Spinal cord (tissue), 10 donors: ENCODE results near the gene ADAT3. TPM values are rescaled to one million over a fixed set of nuclear protein-coding genes. Genes with fewer than 3 reads are reported as not detected.

Experiments used
- DNase-seq, 6 donors: peaks; one replicate each; pipeline versions ENCODE4 v3.0.0 to v3.0.0-alpha.2; 2013 to 2015; ENCODE audit warnings: low spot score in 6 of 6, low read depth in 4 of 6
- H3K27ac ChIP-seq: one replicate; pipeline ENCODE4 v1.5.1; 2013; ENCODE audit warnings: low read depth, low read length, control low read depth
- H3K27me3 ChIP-seq: one replicate; pipeline ENCODE4 v1.6.1; 2013; ENCODE audit warnings: low read length; ENCODE audit not compliant: control insufficient read depth, insufficient read depth
- H3K36me3 ChIP-seq: one replicate; pipeline ENCODE4 v1.6.1; 2013; ENCODE audit warnings: low read length; ENCODE audit not compliant: control insufficient read depth, insufficient read depth
- H3K4me1 ChIP-seq: one replicate; pipeline ENCODE4 v1.6.1; 2013; ENCODE audit warnings: low read length; ENCODE audit not compliant: control insufficient read depth, insufficient read depth
- H3K4me3 ChIP-seq: one replicate; pipeline ENCODE4 v1.5.1; 2013; ENCODE audit warnings: low read depth, low read length, control low read depth
- H3K9me3 ChIP-seq: one replicate; pipeline ENCODE4 v1.6.1; 2013; ENCODE audit warnings: low read length; ENCODE audit not compliant: control insufficient read depth, insufficient read depth
- WGBS: methylation state at CpG from one replicate; pipeline ENCODE4 v1.1.5; 2013; ENCODE audit warnings: missing lambda C conversion rate; ENCODE audit not compliant: insufficient coverage; 5-methylcytosine and 5-hydroxymethylcytosine counted together
- polyA plus RNA-seq, 2 donors: library from polyadenylated mRNA; unstranded; fragments of 120-200 nt; gene quantifications; one replicate each; pipeline ENCODE4 v1.2.1, GENCODE V29; 2013; ENCODE audit not compliant: insufficient read length in 2 of 2
- total RNA-seq, 2 donors: library from RNA; depleted of rRNA in 1 of 2; stranded (reverse); fragments of 120-200 nt in 1 of 2; fragments of >200 nt in 1 of 2; gene quantifications; one replicate each; pipeline versions ENCODE4 v1.2.3 to v1.2.4, GENCODE V29; 2013 to 2014
- donor health status: healthy.

The ADAT3 gene
- total and polyA plus RNA-seq, 4 donors = 1.5 to 7.9 (median 4.4) TPM

- 36% methylated on average over 25 of the region's 28 CpGs for WGBS
- no peak for DNase-seq
- Histone ChIP-seq H3K27ac (peak overlapping the region; percentile 61), H3K36me3 (no peaks in the 10 kb centered on the region), H3K27me3 (no peaks in the 10 kb centered on the region), H3K4me1 (peaks cover 77% of the 10 kb centered on the region), H3K4me3 (peak overlapping the region; percentile 60), H3K9me3 (no peaks in the 10 kb centered on the region)
Observed at GRCh38 chr19:1860821-1861598, 44.2 kb upstream of the ADAT3 start.

GRCh38 chr19:1861599-1862031, 43.6 kb upstream of the ADAT3 start:
- no peaks in the 10 kb centered on the region for H3K27me3 ChIP-seq
- H3K9me3 ChIP-seq = no peaks in the 10 kb centered on the region
- H3K4me1 ChIP-seq = peaks cover 71% of the 10 kb centered on the region
- no peaks in the 10 kb centered on the region for H3K36me3 ChIP-seq
- 16% methylated on average over 16 of the region's 23 CpGs for WGBS
- peak overlapping the region; percentile 60 for H3K4me3 ChIP-seq
- peak overlapping the region; percentile 61 for H3K27ac ChIP-seq
- no peak for DNase-seq

DNA sequence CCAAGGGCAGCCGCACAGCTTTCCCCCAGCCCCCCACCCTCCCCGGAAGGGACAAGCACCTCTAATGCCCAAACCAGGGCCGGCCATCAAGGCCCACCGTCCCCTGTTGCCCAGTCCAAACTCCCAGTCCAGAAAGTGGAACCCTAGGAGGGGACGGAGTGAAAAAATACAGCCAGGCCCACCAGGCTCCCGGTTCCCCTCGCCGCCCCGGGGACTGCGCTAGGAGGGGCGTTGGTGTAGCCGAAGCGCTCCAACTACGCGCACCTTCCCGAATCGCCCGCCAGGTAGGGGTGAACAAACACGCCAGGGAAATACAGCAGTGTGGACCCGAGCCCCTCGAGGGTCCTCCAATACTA, 43.2 kb upstream of the ADAT3 start:
- H3K36me3 ChIP-seq = no peaks in the 10 kb centered on the region
- H3K9me3 ChIP-seq = no peaks in the 10 kb centered on the region
- 4% methylated on average over 18 of the region's 21 CpGs for WGBS
- peaks cover 68% of the 10 kb centered on the region for H3K4me1 ChIP-seq
- H3K27me3 ChIP-seq = no peaks in the 10 kb centered on the region
- H3K4me3 ChIP-seq = peak overlapping the region; percentile 60
- no peak for DNase-seq
- H3K27ac ChIP-seq = peak overlapping the region; percentile 61

GRCh38 chr19:1862424-1863327, 42.5 kb upstream of the ADAT3 start:
- Histone ChIP-seq H3K4me3 (peak overlapping the region; percentile 60), H3K4me1 (peaks cover 62% of the 10 kb centered on the region), H3K9me3 (no peaks in the 10 kb centered on the region), H3K27ac (peak overlapping the region; percentile 61), H3K36me3 (no peaks in the 10 kb centered on the region), H3K27me3 (no peaks in the 10 kb centered on the region)
- WGBS = under 1% methylated on average over 90 of the region's 109 CpGs
- DNase-seq = peak in 2 of 6 donors; percentile 23 to 64

- DNase-seq = no peak
- H3K27me3 ChIP-seq = no peaks in the 10 kb centered on the region
- H3K9me3 ChIP-seq = no peaks in the 10 kb centered on the region
- H3K4me1 ChIP-seq = peaks cover 56% of the 10 kb centered on the region
- H3K36me3 ChIP-seq = peaks cover 2% of the 10 kb centered on the region
- peak within 1 kb of the TSS; percentile 79 for H3K4me3 ChIP-seq
- peak within 1 kb of the TSS; percentile 90 for H3K27ac ChIP-seq
- WGBS = under 1% methylated on average over 63 of the region's 63 CpGs
Observed at GRCh38 chr19:1863328-1863637, 41.9 kb upstream of the ADAT3 start, which contains the start of gene KLF16. TSS of gene KLF16 (minus strand) at chr19:1863579. CDS start at chr19:1863497, 82 bp downstream.

GRCh38 chr19:1863638-1864479, 41.3 kb upstream of the ADAT3 start:
- Histone ChIP-seq H3K36me3 (peaks cover 2% of the 10 kb centered on the region), H3K27me3 (no peaks in the 10 kb centered on the region), H3K9me3 (no peaks in the 10 kb centered on the region), H3K27ac (peak overlapping the region; percentile 90), H3K4me1 (peaks cover 50% of the 10 kb centered on the region), H3K4me3 (peak overlapping the region; percentile 79)
- DNase-seq = peak; percentile 72 to 96 (median 84)
- under 1% methylated on average over 103 of the region's 115 CpGs for WGBS

- 4% methylated on average over 44 of the region's 52 CpGs for WGBS
- no peaks in the 10 kb centered on the region for H3K27me3 ChIP-seq
- peaks cover 2% of the 10 kb centered on the region for H3K36me3 ChIP-seq
- peak overlapping the region; percentile 79 for H3K4me3 ChIP-seq
- H3K4me1 ChIP-seq = peaks cover 42% of the 10 kb centered on the region
- H3K27ac ChIP-seq = peak overlapping the region; percentile 90
- no peaks in the 10 kb centered on the region for H3K9me3 ChIP-seq
- peak in 2 of 6 donors; percentile 37 to 71 for DNase-seq
Observed at GRCh38 chr19:1864480-1865171, 40.6 kb upstream of the ADAT3 start.

- peaks cover 5% of the 10 kb centered on the region for H3K36me3 ChIP-seq
- no peak for DNase-seq
- peaks cover 34% of the 10 kb centered on the region for H3K4me1 ChIP-seq
- no peaks in the 10 kb centered on the region for H3K27me3 ChIP-seq
- 84% methylated on average over 12 of the region's 17 CpGs for WGBS
- no peaks in the 10 kb centered on the region for H3K9me3 ChIP-seq
- peak overlapping the region; percentile 79 for H3K4me3 ChIP-seq
- H3K27ac ChIP-seq = peak overlapping the region; percentile 90
Observed at GRCh38 chr19:1865172-1866010, 39.8 kb upstream of the ADAT3 start.
